SK-N-SH (cell line): Measurements from ENCODE around the gene CFAP69.

Experiments
- EP300 ChIP-seq, 2 experiments: IDR thresholded peaks; 2 replicates each; pipeline versions ENCODE4 v1.4.0 to v1.6.1; 2012; ENCODE audit warnings: borderline replicate concordance in 1 of 2, low read depth in 1 of 2, low read length in 1 of 2
- SMC3 ChIP-seq: IDR thresholded peaks from 2 replicates; pipeline ENCODE4 v1.6.1; 2012; ENCODE audit warnings: low read depth, low read length, improper control_type of control experiment
- TF ChIP-seq, protein P1 (sequence below): IDR thresholded peaks from 2 replicates; pipeline ENCODE4 v1.4.0; 2012; ENCODE audit warnings: low read depth
- TF ChIP-seq, protein P2 (sequence below): fragments of 200-600 bp; sonication (generic); IDR thresholded peaks from 2 replicates; pipeline ENCODE4 v1.6.1; 2017; ENCODE audit warnings: antibody characterized with exemption, mild to moderate bottlenecking, moderate library complexity

DNA sequence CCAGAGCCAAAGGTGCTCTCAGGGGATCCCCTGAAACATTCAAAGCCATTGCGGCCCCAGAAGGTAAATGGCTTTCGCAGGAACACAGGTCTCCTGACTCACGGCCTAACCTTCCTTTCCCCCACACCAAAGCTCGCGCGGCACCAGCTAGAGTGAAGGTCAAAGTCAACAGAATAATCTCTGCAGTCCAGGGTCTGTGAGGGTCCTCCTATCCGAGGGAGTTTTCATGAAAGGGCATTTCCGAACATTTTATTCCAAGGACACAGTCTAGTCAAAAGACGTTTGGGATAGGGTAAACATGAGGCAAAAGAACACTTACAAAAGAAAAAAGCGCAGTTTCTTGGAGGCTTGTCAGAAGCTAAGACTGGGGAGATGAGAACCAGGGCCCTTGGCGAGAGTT lies 34.0 kb upstream of the CFAP69 start:
- TF ChIP-seq, protein P1, sequence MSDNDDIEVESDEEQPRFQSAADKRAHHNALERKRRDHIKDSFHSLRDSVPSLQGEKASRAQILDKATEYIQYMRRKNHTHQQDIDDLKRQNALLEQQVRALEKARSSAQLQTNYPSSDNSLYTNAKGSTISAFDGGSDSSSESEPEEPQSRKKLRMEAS: no peak
- TF ChIP-seq, protein P2, sequence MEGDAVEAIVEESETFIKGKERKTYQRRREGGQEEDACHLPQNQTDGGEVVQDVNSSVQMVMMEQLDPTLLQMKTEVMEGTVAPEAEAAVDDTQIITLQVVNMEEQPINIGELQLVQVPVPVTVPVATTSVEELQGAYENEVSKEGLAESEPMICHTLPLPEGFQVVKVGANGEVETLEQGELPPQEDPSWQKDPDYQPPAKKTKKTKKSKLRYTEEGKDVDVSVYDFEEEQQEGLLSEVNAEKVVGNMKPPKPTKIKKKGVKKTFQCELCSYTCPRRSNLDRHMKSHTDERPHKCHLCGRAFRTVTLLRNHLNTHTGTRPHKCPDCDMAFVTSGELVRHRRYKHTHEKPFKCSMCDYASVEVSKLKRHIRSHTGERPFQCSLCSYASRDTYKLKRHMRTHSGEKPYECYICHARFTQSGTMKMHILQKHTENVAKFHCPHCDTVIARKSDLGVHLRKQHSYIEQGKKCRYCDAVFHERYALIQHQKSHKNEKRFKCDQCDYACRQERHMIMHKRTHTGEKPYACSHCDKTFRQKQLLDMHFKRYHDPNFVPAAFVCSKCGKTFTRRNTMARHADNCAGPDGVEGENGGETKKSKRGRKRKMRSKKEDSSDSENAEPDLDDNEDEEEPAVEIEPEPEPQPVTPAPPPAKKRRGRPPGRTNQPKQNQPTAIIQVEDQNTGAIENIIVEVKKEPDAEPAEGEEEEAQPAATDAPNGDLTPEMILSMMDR: no peak
- TF ChIP-seq EP300 (IDR thresholded peaks at IDR 0.05; ENCODE audit: borderline replicate concordance in 1 of 2, low read depth in 1 of 2, low read length in 1 of 2) (no peak), SMC3 (no peak)
